Measurements from ENCODE around the gene USP14. TPM values are rescaled to one million over a fixed set of nuclear protein-coding genes. Genes with fewer than 3 reads are reported as not detected.

The USP14 gene
- total RNA-seq, 1 experiment from 2014 or later, result 95.2 TPM

DNA sequence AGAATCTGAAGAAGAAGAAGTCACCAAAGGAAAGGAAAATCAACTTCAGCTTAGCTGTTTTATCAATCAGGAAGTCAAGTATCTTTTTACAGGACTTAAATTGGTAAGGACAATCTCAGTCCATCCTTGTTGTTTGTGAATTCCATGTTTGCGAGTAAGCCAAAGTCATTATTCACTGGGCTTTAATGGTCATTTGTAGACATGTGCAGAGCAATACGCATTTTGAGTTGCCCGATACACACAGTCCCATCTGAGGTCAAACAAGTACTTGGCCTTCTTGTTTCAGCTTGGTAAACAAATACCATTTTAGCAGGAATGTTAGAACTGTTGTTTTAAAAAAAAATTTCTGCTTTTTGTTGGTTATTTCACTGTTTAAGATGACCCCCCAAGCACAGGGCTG, 40.9 kb downstream of the USP14 start:
- Mint-ChIP-seq H3K36me3 (ENCODE audit: insufficient read depth, unreplicated experiment) (peaks cover 41% of the 10 kb centered on the region), H3K4me3 (ENCODE audit: unreplicated experiment) (no peak overlapping the region), H3K27me3 (ENCODE audit: insufficient read depth, unreplicated experiment) (no peaks in the 10 kb centered on the region), H3K27ac (ENCODE audit: unreplicated experiment) (no peak overlapping the region), H3K4me1 (ENCODE audit: low read depth, unreplicated experiment) (peaks cover 6% of the 10 kb centered on the region), H3K9me3 (ENCODE audit: unreplicated experiment) (no peaks in the 10 kb centered on the region)
- DNase-seq, result no peak
- Histone ChIP-seq H3K36me3 (ENCODE audit: control insufficient read depth, insufficient read depth, low read length) (no peaks in the 10 kb centered on the region; the same call in 1 of the 2 replicates), H3K9me3 (no peaks in the 10 kb centered on the region), H3K27me3 (replicated peaks; ENCODE audit: control insufficient read depth, insufficient read depth, low read length) (no peaks in the 10 kb centered on the region), H3K4me1 (no peaks in the 10 kb centered on the region), H3K4me3 (ENCODE audit: low read depth, low read length) (no peak overlapping the region)
- intact Hi-C loops (cut with micrococcal nuclease; ENCODE audit: unreplicated experiment), result no loop called here
- ChIA-PET POLR2A (no interaction called here), CTCF (no interaction called here)
- BruUV-seq (replicated peaks), result no TSS peak
- TF ChIP-seq, protein P1, sequence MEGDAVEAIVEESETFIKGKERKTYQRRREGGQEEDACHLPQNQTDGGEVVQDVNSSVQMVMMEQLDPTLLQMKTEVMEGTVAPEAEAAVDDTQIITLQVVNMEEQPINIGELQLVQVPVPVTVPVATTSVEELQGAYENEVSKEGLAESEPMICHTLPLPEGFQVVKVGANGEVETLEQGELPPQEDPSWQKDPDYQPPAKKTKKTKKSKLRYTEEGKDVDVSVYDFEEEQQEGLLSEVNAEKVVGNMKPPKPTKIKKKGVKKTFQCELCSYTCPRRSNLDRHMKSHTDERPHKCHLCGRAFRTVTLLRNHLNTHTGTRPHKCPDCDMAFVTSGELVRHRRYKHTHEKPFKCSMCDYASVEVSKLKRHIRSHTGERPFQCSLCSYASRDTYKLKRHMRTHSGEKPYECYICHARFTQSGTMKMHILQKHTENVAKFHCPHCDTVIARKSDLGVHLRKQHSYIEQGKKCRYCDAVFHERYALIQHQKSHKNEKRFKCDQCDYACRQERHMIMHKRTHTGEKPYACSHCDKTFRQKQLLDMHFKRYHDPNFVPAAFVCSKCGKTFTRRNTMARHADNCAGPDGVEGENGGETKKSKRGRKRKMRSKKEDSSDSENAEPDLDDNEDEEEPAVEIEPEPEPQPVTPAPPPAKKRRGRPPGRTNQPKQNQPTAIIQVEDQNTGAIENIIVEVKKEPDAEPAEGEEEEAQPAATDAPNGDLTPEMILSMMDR (IDR thresholded peaks at IDR 0.05; ENCODE audit: insufficient read depth in 1 of 2, low read depth in 1 of 2, low read length in 1 of 2, severe bottlenecking in 1 of 2, unreplicated experiment in 1 of 2), result no peak

DNA sequence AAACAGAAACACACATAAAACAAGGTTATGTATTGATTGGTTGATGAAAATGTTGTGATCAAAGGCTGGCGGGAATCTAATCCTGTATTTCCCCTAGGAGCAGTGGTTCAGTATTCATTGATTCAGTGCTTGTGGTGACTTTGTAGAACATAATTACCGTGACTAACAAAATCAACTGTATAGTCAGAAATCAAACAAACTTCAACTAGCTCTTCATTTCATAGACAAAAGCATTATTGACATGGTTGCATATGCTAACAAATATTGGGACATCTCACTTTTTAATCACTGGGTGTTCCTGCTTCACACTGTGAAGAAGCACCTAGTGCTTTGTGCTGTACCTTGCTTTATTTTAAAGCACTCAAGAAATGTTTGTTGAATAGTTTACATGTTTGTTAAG, 41.4 kb downstream of the USP14 start:
- H3K27me3 Mint-ChIP-seq (ENCODE audit: insufficient read depth, unreplicated experiment), result no peaks in the 10 kb centered on the region
- H3K4me3 ChIP-seq (ENCODE audit: low read depth, low read length), result no peak overlapping the region
- intact Hi-C loops (cut with micrococcal nuclease; ENCODE audit: unreplicated experiment), result no loop called here
- no TSS peak for BruUV-seq (replicated peaks)
- H3K4me1 ChIP-seq, result no peaks in the 10 kb centered on the region
- no peak overlapping the region for H3K27ac Mint-ChIP-seq (ENCODE audit: unreplicated experiment)
- H3K4me3 Mint-ChIP-seq (ENCODE audit: unreplicated experiment), result no peak overlapping the region
- H3K36me3 Mint-ChIP-seq (ENCODE audit: insufficient read depth, unreplicated experiment), result peaks cover 46% of the 10 kb centered on the region
- no peaks in the 10 kb centered on the region for H3K9me3 Mint-ChIP-seq (ENCODE audit: unreplicated experiment)
- peaks cover 6% of the 10 kb centered on the region for H3K4me1 Mint-ChIP-seq (ENCODE audit: low read depth, unreplicated experiment)
- H3K9me3 ChIP-seq, result no peaks in the 10 kb centered on the region
- POLR2A ChIA-PET, result no interaction called here
- TF ChIP-seq, protein P1 (IDR thresholded peaks at IDR 0.05; ENCODE audit: insufficient read depth in 1 of 2, low read depth in 1 of 2, low read length in 1 of 2, severe bottlenecking in 1 of 2, unreplicated experiment in 1 of 2), result no peak
- DNase-seq, result no peak
- H3K36me3 ChIP-seq (ENCODE audit: control insufficient read depth, insufficient read depth, low read length), result no peaks in the 10 kb centered on the region; the same call in 1 of the 2 replicates
- CTCF ChIA-PET, result no interaction called here
- H3K27me3 ChIP-seq (replicated peaks; ENCODE audit: control insufficient read depth, insufficient read depth, low read length), result no peaks in the 10 kb centered on the region

DNA sequence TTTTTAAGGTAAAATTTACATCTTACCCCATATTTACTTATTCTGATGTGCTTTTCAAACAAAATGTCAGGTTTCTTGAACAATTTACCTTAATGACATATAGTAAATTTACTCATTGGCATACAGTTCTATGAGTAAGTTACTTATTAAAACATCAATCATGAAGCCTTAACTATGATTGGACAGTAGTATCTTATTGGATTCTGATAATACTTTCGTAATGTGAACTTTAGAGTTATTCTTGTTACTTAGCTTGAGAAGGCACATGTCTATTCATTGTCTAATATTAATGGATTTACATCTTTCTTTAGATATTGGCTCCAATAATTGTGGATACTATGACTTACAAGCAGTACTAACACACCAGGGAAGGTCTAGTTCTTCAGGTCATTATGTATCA, 51.7 kb downstream of the USP14 start:
- Mint-ChIP-seq H3K27me3 (ENCODE audit: insufficient read depth, unreplicated experiment) (no peaks in the 10 kb centered on the region), H3K4me1 (ENCODE audit: low read depth, unreplicated experiment) (no peaks in the 10 kb centered on the region), H3K36me3 (ENCODE audit: insufficient read depth, unreplicated experiment) (peaks cover 90% of the 10 kb centered on the region), H3K4me3 (ENCODE audit: unreplicated experiment) (no peak overlapping the region), H3K27ac (ENCODE audit: unreplicated experiment) (no peak overlapping the region), H3K9me3 (ENCODE audit: unreplicated experiment) (no peaks in the 10 kb centered on the region)
- CTCF ChIA-PET, result no interaction called here
- intact Hi-C loops (cut with micrococcal nuclease; ENCODE audit: unreplicated experiment), result no loop called here
- no TSS peak for BruUV-seq (replicated peaks)
- no peak for DNase-seq
- H3K36me3 ChIP-seq (ENCODE audit: control insufficient read depth, insufficient read depth, low read length), result peaks cover 3% of the 10 kb centered on the region
- no peaks in the 10 kb centered on the region for H3K27me3 ChIP-seq (replicated peaks; ENCODE audit: control insufficient read depth, insufficient read depth, low read length)
- TF ChIP-seq, protein P1 (IDR thresholded peaks at IDR 0.05; ENCODE audit: insufficient read depth in 1 of 2, low read depth in 1 of 2, low read length in 1 of 2, severe bottlenecking in 1 of 2, unreplicated experiment in 1 of 2), result no peak
- H3K9me3 ChIP-seq, result no peaks in the 10 kb centered on the region
- no peak overlapping the region for H3K4me3 ChIP-seq (ENCODE audit: low read depth, low read length)
- POLR2A ChIA-PET, result no interaction called here
- H3K4me1 ChIP-seq, result no peaks in the 10 kb centered on the region

All from Caco-2 (cell line).